Loucy (cell line): ENCODE data around the gene VEZF1.

Source experiments
- H2AFZ ChIP-seq: fragments of 200-600 bp; sonication (generic); 2 replicates; pipeline ENCODE4 v1.6.0; 2016; ENCODE audit warnings: antibody characterized with exemption, mild to moderate bottlenecking, low read length, moderate library complexity
- H3F3A ChIP-seq: fragments of 200-600 bp; 2 replicates; pipeline ENCODE4 v1.6.0; 2016; ENCODE audit warnings: antibody characterized with exemption, low read depth, mild to moderate bottlenecking
- H3K27me3 ChIP-seq: fragments of 200-600 bp; sonication (generic); 2 replicates; pipeline ENCODE4 v1.6.1; 2014; ENCODE audit warnings: low read length, mild to moderate bottlenecking; ENCODE audit not compliant: insufficient read depth, poor library complexity, severe bottlenecking
- H3K36me3 ChIP-seq: fragments of 200-600 bp; sonication (generic); 2 replicates; pipeline ENCODE4 v1.6.1; 2016; ENCODE audit warnings: low read length; ENCODE audit not compliant: insufficient read depth
- H3K4me1 ChIP-seq: fragments of 200-600 bp; sonication (generic); 2 replicates; pipeline ENCODE4 v1.5.1; 2014; ENCODE audit warnings: low read length, mild to moderate bottlenecking; ENCODE audit not compliant: insufficient read depth, poor library complexity, severe bottlenecking
- H3K4me2 ChIP-seq: fragments of 200-600 bp; sonication (generic); 2 replicates; pipeline ENCODE4 v1.6.0; 2014; ENCODE audit warnings: antibody characterized with exemption, low read length, low read depth, mild to moderate bottlenecking; ENCODE audit not compliant: poor library complexity, severe bottlenecking
- H3K4me3 ChIP-seq: fragments of 200-600 bp; sonication (generic); 2 replicates; pipeline ENCODE4 v1.5.1; 2014; ENCODE audit warnings: low read length, mild to moderate bottlenecking, mixed read lengths; ENCODE audit not compliant: poor library complexity, severe bottlenecking
- H3K79me2 ChIP-seq: fragments of 200-600 bp; sonication (generic); 2 replicates; pipeline ENCODE4 v1.6.1; 2014; ENCODE audit warnings: low read length; ENCODE audit not compliant: insufficient read depth
- H3K9ac ChIP-seq: fragments of 200-600 bp; sonication (generic); 2 replicates; pipeline ENCODE4 v1.6.0; 2014; ENCODE audit warnings: mild to moderate bottlenecking, low read depth, low read length, moderate library complexity; ENCODE audit not compliant: poor library complexity, severe bottlenecking
- H3K9me2 ChIP-seq: fragments of 200-600 bp; sonication (generic); replicated peaks from 2 replicates; pipeline ENCODE4 v1.6.1; 2016; ENCODE audit warnings: low read depth, low read length, mixed read lengths
- H3K9me3 ChIP-seq: fragments of 200-600 bp; sonication (generic); 2 replicates; pipeline ENCODE4 v1.6.1; 2014; ENCODE audit warnings: mild to moderate bottlenecking, antibody characterized with exemption, low read length, low read depth; ENCODE audit not compliant: insufficient read depth
- H4K20me1 ChIP-seq: fragments of 200-600 bp; sonication (generic); 2 replicates; pipeline ENCODE4 v1.6.0; 2014; ENCODE audit warnings: antibody characterized with exemption, low read length, mild to moderate bottlenecking; ENCODE audit not compliant: insufficient read depth, poor library complexity, severe bottlenecking
- EZH2phosphoT487 ChIP-seq: fragments of 200-600 bp; IDR thresholded peaks from 2 replicates; pipeline ENCODE4 v1.6.1; 2018; ENCODE audit warnings: antibody characterized with exemption, mild to moderate bottlenecking, moderate library complexity, borderline replicate concordance
- TF ChIP-seq, protein P1 (sequence below): fragments of 200-600 bp; sonication (generic); conservative IDR thresholded peaks from 2 replicates; pipeline ENCODE4 v1.5.1; 2014; ENCODE audit warnings: mild to moderate bottlenecking, antibody characterized with exemption, low read length

Gene VEZF1

DNA sequence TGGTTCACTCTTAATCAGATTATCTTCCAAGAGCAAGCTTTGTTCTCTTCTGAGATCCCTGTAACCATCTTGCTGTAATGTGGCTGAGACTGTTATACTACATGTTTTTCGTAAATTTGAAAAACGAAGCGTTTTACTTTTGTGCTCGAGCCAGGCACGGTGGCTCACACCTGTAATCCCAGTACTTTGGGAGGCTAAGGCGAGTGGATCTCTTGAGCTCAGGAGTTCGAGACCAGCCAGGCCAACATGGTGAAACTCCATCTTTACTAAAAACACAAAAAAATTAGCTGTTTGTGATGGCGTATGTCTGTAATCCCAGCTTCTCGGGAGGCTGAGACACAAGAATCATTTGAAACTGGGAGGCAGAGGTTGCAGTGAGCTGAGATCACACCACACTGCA, 40.7 kb downstream of the VEZF1 start:
- H2AFZ ChIP-seq, result 0 out of 2 replicates have a peak overlapping the region, but pooled peaks have one; percentile 56
- peak overlapping the region; percentile 36 for H3K9ac ChIP-seq
- no peaks in the 10 kb centered on the region for H3K9me2 ChIP-seq
- no peaks in the 10 kb centered on the region for H3K27me3 ChIP-seq
- no peaks in the 10 kb centered on the region for H3K36me3 ChIP-seq
- H4K20me1 ChIP-seq, result no peaks in the 10 kb centered on the region
- H3K4me3 ChIP-seq, result peak overlapping the region; percentile 64
- H3K4me2 ChIP-seq, result peak overlapping the region; percentile 79
- TF ChIP-seq, protein P1, sequence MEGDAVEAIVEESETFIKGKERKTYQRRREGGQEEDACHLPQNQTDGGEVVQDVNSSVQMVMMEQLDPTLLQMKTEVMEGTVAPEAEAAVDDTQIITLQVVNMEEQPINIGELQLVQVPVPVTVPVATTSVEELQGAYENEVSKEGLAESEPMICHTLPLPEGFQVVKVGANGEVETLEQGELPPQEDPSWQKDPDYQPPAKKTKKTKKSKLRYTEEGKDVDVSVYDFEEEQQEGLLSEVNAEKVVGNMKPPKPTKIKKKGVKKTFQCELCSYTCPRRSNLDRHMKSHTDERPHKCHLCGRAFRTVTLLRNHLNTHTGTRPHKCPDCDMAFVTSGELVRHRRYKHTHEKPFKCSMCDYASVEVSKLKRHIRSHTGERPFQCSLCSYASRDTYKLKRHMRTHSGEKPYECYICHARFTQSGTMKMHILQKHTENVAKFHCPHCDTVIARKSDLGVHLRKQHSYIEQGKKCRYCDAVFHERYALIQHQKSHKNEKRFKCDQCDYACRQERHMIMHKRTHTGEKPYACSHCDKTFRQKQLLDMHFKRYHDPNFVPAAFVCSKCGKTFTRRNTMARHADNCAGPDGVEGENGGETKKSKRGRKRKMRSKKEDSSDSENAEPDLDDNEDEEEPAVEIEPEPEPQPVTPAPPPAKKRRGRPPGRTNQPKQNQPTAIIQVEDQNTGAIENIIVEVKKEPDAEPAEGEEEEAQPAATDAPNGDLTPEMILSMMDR, result no peak
- no peak for TF ChIP-seq EZH2phosphoT487
- no peaks in the 10 kb centered on the region for H3F3A ChIP-seq
- no peaks in the 10 kb centered on the region for H3K9me3 ChIP-seq
- H3K79me2 ChIP-seq, result no peaks in the 10 kb centered on the region
- peaks cover 57% of the 10 kb centered on the region for H3K4me1 ChIP-seq

DNA sequence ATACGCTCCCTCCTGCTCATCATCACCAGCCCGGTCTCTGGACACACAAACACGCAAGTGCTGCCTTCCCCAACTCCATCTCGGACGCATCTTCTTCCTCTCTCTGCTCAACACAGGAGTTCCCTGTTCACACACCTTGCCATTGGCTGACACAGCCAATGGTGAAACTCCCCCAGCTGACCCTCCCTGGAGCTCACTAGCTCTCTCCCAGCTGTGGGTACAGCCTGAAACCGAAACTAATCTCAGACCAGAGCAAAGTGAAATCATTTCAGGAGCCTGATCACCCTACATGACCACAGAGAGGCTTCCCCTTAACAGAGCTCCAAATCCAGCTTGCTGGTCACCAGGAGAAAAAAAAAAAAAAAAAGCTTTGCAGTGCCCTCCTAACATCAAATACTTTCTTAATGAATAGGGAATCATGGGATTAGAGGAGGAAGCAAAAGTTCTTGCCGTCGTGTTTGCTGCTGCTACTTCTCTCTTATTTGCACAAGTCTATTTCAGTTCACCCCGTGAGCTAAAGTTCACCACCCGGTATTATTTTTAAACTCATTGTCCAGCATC, 41.2 kb downstream of the VEZF1 start:
- Histone ChIP-seq H4K20me1 (no peaks in the 10 kb centered on the region), H3K27me3 (no peaks in the 10 kb centered on the region), H3K36me3 (no peaks in the 10 kb centered on the region), H3K4me2 (peak overlapping the region; percentile 79), H2AFZ (peak overlapping the region; percentile 56), H3K9me3 (no peaks in the 10 kb centered on the region), H3K4me3 (peak overlapping the region; percentile 64), H3K79me2 (no peaks in the 10 kb centered on the region), H3K9ac (peak overlapping the region; percentile 36), H3K4me1 (peaks cover 53% of the 10 kb centered on the region), H3K9me2 (no peaks in the 10 kb centered on the region), H3F3A (no peaks in the 10 kb centered on the region)
- no peak for TF ChIP-seq EZH2phosphoT487
- TF ChIP-seq, protein P1, result no peak

DNA sequence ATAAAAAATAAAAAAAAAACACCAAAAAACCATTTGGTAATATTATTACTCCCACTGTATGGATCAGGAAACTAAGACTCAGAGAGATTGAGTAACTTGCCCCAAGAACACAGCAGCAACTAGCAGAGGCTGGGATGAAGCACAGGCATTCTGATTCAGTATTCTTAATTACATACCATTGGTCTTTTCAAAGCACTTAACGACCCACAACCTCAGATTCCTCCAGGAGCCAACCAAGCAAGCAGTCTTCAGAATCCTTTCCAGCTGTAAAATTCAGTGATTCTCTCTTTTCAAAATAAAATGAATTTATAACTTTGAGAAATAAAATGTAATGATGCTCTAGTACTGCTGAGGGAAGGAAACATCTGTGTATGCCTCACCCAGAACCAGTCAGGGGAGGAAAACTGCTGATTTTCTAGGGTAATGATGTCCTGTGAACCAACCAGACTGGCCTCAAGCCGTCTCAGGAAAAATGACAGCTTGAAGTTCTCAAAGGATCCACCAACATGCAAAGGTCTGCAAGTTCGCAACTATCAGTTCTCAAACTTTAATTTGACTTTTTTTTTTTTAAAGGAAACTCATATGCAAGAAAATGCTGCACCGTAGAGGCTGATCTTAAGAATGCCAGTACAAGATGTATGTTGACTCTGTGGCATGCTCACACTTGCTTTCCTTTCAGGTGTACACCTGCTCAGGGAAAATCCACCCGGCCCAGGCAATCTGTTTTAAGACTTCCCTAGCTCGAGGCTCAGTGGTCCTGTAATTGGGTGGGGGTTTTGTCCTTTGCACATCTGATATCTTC, 41.9 kb downstream of the VEZF1 start:
- H2AFZ ChIP-seq, result peak overlapping the region; percentile 56; the same call in 1 of the 2 replicates
- peak overlapping the region; percentile 36 for H3K9ac ChIP-seq

More for the DNA sequence above, 41.9 kb downstream of the VEZF1 start:
- Histone ChIP-seq H3K9me2 (no peaks in the 10 kb centered on the region), H3K4me1 (peaks cover 48% of the 10 kb centered on the region), H3K27me3 (no peaks in the 10 kb centered on the region), H3K36me3 (no peaks in the 10 kb centered on the region), H3K9me3 (no peaks in the 10 kb centered on the region), H3K4me2 (peak overlapping the region; percentile 79), H3K4me3 (peak overlapping the region; percentile 64), H3F3A (no peaks in the 10 kb centered on the region), H4K20me1 (no peaks in the 10 kb centered on the region), H3K79me2 (no peaks in the 10 kb centered on the region)
- TF ChIP-seq EZH2phosphoT487, result no peak
- TF ChIP-seq, protein P1, result no peak
